Cerebellar nuclear complex (tissue), 1 donor: ENCODE measurements around the gene ADI1.

Source experiments
- DNase-seq, 2 experiments: peaks; one replicate each; lab custom pipeline; 2025; lab: John Stamatoyannopoulos, UW

Gene ADI1

DNA sequence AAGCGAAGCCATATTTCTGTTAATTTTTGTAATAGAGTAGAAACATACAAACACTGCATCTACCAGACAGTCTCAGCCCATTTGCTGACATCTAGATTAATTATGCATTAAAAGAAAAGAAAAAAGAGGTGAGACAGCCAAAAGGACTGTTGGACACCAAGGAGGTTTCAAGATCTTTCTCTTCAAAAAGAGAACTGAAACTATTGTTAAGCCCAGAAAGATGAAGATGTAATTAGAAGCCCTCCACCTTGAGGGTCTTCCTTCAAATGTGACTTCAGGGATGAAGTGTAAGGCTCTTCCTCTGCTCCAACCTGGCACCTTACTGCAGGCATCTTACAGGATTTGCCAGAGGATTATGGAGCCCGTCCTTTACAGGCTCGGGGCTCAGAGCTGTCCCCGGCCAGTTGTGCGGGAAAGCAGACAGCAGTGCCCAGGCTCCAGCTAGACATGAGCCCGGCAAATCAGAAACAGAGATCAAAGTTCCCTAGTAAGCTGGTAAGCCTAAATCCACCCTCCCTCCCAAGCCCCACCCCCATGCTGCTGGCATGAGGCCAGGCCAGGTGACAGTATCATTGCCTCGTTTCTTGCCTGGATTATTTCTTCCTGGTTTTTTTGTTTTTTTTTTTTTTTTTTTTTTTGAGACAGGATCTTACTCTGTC lies 38.9 kb downstream of the ADI1 start:
- DNase-seq, result no peak

DNA sequence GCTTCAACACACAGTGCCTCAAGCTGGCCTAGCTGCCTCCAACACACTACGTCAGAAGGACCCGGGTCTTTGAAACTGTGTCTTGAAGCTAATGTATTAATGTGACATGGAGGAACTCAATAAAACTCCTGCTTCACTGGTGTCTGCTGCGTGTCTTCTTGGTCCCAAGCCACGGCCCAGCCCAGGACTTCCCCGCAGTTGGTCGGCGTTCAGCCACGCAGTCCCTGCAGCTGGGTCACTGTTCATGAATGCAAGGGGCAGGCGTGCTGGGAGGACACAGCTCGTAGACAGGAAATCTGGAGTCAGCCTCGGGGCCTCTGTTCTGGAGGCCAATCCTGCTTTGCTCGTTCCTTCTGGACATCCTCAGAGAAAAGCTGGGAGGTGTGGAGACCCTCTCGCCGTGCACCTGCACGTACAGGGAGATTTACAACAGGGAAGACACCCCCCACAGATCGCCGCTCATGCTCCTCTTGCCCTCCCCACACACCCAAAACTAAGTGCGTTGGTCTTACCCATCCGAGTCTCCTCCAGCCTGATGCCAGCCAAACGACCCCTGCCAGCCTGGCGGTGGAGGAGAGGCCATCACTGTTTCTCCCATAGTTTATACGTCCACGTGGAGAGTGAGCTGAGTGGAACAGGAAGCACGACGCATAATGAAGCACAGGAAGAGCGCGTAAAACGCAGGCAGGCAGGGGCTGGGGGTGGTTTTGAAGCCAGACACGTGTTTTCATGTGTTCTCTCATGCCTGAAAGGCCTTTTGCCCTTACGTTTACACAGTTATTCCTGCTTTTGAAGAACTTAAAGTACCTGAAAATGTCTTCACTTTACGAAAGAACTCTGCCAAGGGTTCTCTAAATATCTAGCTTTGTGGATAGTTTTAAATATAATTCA lies 39.7 kb downstream of the ADI1 start:
- DNase-seq, result no peak

DNA sequence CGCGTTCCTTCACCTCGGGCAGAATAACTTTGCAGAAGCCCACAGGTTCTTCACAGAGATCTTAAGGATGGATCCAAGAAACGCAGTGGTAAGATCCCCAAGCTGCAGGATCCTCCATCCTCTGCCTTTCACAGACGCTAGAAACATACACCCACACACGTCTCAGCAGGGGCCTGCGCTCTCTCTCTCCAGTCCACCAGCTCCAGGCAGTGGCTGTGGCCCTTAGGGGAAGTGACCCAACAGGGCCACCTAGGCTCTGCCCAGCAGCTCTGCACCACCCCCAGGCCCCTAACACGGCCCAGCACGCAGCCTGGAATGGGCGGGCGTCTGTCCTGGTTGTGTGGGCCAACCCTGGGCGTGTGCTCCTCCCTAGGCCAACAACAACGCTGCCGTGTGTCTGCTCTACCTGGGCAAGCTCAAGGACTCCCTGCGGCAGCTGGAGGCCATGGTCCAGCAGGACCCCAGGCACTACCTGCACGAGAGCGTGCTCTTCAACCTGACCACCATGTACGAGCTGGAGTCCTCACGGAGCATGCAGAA lies 40.4 kb downstream of the ADI1 start:
- DNase-seq, result no peak

DNA sequence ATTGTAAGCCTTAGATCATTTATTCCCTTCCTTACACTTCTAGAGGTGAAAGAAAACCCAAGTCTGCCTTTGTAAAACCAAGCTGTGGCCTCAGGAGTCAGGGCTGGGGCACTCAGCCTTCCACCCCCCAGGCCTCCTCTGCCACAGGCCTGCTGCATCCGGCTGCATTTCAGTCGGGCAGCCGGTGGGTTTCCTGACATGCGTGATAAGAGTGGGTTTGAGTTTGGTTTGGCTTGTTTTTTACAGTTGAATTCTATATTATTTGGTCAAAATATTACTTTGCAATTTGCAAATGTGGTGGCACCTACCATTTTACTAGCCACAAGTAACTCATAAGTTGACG lies 42.4 kb downstream of the ADI1 start:
- no peak for DNase-seq

DNA sequence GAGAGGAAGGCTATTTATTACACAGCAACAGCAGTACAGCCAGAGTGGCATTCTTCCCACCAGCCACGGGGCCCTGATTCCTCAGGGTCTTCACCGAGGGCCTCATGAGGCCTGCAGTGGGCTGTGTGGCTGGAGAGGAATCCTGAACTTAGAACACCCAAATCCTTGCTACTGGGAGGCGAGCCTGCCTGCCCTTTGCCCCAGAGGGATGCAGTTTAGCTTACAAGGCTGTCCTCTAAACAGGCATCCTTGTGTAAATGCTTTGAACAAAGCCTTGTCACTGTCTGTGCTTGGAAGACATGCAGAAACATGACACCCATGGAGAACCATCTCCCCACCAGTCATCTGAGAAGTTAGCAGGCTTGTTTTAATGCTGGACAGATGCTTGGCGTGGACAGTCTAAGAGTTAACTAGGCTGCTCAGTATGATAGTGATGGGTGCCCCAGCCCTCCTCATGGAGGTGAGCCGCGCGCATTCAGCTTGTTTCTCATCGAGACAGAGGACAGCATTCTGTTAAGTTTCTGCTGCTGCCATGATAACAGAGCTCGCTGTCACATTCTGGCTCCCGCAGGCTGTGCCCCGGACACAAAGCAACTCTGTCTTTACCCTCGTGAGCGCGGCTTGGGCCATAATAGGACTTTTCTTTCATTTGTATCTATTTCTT lies 42.9 kb downstream of the ADI1 start:
- DNase-seq, result no peak

DNA sequence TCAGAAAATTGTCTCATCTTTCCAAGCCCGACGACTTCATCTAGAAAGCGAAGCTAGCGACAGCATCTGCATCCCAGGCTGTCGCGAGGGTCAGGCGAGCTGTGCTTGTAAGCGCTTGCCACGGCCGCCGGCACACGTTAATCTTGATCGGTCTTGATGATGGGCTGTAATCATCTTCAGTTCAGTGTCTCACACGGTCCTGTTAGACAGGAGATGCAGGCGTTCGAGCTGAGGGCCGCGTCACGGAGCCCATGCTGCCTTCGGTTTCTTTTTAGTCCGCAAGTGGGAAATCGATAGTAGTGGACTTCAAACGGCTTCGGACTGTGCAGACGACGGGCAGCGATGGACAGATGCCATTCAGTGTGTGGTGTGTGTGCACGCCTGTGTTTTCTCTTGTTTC lies 43.6 kb downstream of the ADI1 start:
- no peak for DNase-seq

DNA sequence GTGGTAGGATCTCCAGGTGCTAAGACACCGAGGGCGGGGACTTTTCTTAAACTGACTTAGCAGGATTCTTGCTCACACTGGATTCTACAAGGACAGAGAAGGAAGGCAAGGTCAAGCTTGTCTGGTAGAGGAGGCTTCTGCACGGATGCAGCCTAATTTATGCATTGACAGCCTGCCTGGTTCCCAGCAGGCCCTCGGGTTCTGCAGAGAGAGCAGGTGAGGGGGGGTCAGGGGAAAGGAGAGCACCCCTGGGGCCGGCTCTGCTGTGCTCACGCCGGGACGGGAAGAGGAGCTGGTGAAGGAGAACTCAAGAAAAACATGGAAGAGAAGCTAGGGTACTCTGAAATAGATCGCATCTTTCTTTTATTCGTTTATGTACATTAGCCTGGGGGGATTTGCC lies 46.4 kb downstream of the ADI1 start:
- no peak for DNase-seq

DNA sequence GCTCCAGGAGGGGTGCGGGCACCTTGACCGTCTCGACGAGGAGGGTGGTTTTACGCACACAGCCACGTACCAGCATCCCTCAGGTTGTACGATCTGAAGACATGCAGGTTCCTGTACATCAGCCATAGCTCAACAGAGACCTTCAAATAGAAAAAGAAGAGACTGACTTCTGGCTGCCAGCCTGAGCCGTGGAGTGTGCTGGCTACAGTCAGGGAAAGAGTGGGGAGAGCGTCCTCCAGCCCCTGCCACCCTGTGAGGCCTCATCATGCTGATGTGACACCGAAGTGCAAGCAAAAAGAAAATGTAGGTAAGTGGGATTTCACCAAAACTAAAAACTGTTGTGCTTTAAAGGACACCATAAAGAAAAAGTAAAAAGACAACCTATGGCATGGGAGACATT lies 47.0 kb downstream of the ADI1 start:
- no peak for DNase-seq

DNA sequence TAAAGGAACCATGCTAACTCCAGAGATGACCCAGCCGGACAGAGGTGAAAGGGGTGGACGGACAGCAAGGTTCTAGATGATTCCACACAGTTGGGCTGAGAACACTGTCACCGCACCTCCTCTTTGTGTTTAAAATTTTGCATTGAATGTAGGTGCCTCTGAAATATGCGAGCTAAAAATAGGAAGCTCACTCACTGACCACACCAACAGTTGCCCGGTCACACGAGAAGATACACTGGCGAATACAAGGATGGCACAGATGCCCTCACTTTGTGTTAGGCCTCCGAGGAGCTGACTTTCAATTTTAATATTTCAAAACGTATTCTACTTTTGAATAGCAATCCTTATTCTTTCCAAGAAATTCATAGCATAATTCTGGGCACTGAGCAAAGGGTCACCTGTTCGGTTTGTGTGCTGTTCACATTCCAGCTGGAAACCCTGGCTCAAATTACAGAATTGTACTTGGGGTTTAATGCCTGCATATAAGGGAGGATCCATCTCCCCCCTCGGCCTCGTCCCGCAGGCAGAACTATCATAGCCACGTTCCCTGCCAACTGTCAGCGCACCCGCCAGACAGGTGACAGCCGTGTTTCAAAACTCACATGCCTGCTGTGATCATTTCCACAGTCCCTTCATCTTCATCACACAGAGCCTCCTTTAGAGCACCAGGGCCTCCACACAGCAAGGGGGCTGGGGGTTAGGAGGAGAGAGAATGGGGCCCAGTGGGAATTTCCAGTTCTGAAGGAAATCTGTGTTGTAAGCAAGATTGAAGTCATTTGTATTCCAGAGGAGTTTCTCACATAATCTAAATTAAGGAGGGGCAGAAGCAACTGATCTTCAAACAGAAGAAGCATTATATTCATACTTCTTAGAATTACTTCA lies 48.2 kb downstream of the ADI1 start:
- no peak for DNase-seq

DNA sequence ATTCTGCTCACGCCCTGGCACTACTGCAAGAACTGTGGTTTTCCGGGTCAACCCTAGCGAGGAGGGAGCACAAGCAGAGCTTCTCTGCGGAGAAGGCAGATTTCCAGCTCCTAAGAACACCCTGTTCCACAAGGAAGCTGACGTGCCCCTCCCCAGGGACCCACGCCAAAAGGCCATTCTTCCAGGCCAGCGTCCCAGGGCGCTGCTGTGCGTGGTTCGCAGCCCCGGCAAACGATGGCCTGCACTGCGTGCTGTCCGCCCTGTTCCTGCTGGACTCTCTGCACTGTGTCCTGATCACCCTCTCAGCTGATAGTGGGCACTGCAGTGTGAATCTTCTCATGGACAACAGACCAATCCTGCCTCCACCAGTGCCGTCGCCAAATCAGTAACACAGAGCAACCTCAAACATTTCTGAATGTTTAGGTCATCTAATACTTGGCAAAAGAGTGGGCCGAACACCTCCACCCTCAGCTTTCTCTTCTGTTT lies 49.1 kb downstream of the ADI1 start:
- DNase-seq, result no peak

DNA sequence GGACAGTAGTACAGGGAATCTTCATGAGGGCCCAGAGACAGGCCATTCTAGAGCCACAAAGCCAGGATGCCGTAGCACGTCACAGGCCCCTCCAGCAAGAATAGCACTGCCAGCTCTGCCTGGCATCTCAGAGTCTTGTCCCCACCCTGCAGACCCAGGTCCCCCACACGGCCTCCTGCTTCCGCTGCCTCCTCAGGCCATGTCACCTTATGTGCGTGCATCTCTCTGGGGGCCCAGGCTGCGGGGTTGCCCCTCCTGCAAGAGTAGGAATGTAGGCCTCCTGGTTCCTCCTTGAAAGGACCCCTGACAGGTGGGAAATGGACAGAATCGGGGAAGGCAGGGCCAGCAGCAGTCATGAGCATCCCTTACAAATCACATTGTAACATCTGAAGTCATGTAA lies 49.8 kb downstream of the ADI1 start:
- no peak for DNase-seq

DNA sequence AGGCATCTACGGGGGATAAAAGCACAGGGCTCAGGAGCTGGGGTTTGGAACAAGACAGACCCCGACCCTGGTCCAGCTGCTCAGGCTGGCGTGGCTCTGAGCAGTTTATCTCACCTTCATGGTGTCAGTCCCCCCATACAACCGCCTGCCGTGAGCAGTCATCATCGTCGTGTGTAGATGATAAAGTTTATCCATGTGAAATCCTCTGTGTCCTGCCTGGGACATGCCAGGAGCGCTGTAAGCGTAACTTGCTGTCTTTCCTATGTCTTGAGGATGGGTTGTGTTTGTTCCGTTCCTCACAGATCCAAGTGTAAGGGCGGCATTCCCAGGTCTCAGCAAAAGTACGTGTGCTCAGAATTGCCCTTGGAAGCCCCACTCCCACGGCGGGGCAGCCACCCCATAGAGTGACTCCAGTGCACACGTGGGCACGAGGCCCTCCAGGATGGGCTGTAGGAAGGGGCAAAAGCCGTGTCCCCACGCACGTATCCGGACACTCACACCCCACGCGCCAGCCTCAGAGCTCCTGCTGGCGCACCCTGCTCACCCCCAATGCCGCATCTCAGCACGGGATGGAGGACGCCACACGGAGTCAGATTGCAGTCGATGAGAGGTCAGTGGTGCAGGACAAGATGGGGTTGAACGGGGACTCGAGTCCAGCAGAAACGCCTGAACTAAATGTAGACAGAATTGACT lies 50.9 kb downstream of the ADI1 start:
- DNase-seq, result no peak

DNA sequence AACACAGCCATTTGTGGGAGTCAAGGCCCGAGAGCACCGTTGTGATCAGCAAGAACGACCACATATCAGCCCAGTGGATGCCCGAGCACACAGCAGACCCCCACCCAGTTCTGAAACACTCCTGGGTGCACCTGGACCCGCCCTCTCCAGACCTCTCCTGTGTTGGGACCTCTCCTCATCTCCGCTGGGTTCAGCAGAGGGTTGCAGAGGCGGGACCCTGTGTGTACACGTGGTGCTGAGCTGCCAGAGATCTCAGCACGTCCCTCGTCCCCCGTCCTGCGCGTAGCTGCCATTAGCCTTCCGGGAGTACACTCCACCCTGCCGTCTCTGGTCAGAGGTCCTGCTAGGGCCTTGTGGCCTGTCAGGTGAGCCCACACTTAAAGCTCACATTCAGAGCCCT lies 51.7 kb downstream of the ADI1 start:
- no peak for DNase-seq

DNA sequence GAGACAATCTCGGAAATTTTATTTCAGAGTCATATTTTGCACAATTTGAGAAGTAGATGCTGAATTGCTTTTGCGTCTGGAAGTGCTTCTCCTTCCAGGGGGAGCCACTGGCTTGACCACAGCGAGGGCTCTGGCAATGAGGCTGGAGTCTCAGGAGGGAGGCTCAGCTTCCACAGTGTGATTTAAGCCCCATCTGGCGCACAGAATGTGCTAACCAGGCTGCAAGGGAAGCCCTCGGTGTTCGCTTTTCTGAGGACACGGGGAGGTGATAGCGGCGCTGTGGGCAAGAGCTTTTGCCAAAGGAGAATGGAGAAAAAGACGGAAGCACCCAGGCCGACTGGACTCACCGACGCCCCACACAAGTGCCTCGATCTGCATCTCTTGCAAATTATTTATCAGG lies 52.4 kb downstream of the ADI1 start:
- DNase-seq, result peak in 1 of 2 experiments; percentile 69

DNA sequence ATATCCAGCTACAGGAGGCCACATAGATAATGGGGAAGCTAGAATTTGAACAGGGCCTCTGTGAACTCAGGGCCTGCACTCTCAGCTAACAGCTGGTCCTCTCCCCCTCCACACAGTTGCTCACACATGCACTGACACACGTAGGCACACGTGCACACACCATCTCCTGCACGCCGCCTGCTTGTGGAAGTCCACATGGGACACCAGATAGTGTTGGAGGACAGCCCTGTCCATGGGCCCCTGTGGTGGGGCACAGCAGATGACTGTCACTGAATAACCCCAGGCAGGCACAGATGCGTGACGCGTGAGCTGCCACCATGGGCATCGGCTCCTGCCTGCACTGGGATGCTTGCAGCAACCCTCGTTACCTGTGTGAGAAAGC lies 52.9 kb downstream of the ADI1 start:
- DNase-seq, result no peak

DNA sequence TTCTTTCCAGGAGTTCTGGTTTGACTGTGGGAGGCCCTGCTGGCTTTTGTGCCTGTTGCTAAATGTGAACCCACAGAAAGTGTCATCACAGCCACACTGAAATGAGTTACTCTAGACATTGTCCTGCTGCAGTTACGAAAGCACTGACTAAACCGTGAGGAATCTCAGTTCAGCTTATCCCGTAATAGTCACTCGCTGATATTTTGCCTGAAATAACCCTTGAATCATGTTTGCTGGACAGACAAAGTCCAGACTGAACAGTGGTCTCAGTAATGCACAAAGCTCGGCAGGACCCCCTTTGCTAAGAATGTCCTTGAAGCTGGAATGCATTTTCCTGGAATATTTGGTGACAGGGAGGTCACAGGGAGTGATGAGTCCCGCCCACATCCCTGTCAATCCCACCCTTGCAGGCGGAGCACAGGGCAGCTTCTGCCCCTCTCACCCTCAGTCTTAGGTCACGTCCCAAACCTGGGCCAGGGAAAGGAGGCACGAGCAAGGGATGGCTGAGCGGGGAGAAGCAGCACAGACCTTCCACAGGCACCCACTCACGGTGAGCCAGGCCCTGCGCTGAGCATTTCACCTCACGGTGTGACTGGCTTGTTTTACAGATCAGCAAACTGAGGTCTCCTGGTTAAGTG lies 53.4 kb downstream of the ADI1 start:
- DNase-seq, result no peak

DNA sequence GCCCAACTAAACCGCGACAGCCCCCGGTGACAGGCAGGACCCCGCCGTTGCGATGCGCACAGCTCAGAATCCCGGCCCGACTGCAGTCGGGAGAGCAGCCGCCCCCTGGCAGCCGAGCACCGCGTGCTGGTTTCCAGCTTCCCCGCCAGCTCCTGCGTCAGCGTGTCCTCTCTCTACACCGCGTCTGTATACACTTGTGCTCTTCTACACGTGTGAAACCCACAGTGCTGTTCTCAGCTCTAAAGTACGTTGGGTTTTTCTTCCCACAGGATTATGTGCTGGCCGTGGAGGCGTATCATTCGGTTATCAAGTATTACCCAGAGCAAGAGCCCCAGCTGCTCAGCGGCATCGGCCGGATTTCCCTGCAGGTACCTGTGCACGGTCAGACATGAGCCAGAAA lies 54.0 kb downstream of the ADI1 start:
- no peak for DNase-seq

DNA sequence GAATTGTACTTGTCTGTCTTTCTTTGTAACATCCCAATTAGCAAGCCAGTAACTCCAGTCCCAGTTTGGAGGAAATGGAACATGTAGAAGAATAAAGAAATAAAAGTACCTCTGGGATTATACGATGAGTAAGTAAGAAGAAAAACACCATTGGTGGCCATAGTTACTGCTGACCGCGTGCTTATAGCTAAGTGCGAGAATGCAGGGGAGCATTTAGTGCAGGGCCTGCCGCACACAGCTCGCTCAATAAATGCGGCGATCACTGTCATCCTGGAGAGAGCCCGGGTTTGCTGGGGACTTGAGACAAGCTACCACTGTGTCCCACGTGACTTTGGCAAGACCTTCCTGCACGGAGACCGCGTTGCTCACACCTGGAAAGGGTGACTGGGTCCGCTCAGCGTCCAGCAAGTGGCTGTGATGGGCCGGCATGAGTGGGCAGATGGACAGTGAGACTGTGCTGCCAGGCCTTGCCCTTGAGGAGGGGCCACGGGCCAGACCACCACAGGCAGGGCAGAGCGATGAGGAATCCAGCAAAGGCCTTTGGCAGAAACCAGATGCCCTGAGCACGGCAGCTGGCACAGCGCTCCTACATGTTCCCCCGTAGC lies 54.8 kb downstream of the ADI1 start:
- DNase-seq, result no peak

DNA sequence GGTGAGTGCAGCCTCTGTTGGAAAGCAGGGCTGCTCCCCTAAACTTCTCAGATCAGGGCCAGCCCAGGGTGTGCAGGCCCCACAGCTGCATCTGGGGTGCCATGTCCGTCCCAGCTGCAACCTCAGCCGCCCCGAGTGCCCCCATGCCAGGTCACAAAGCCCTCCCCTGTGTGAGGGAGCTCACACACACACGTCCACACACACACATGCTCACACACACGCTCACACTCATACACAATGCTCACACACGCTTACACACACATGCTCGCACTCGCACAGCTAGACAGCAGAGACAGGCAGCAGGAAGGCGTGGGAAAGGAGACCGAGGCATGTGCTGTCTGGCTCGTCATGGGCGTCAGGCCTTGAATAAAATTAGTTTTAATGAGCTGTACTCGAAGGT lies 55.4 kb downstream of the ADI1 start:
- no peak for DNase-seq

DNA sequence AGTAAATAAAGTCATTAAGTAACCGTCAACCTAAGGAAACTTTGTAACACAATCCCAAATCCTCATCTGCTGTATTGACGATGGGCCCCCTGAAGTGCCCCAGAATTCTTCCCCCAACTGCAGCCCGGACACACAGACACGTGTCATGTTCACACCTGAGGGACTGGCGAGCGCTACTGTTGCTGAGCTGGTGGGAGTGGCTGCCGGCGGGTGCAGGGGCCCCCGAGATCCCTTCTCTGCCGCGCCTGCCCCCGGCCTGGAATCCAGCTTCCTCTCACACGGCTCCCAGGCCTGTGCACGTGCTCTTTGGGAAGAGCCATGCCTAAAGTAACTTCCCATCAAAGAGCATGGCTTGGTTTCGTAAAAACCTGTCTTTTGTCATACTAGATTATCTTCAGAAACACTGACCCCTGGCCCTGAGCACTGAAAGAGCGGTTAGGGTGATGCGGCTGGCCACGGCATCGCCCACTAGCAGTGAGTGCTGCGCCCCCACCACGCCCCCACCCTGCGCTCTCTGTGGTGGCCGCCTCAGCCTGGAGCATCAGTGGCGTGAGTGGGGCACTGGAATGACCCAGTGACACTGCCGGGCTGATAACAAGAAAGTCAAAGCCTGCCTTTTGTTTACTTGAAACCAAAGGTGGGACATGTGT lies 56.0 kb downstream of the ADI1 start:
- DNase-seq, result no peak
